DMS153 treated with DMSO at 0.1 percent for 48 hours (cell line): ENCODE results near the gene SURF4.

Source experiments
- DNase-seq: peaks from one replicate; lab custom pipeline; 2025; ENCODE audit not compliant: unreplicated experiment; lab: John Stamatoyannopoulos, UW

Gene SURF4

DNA sequence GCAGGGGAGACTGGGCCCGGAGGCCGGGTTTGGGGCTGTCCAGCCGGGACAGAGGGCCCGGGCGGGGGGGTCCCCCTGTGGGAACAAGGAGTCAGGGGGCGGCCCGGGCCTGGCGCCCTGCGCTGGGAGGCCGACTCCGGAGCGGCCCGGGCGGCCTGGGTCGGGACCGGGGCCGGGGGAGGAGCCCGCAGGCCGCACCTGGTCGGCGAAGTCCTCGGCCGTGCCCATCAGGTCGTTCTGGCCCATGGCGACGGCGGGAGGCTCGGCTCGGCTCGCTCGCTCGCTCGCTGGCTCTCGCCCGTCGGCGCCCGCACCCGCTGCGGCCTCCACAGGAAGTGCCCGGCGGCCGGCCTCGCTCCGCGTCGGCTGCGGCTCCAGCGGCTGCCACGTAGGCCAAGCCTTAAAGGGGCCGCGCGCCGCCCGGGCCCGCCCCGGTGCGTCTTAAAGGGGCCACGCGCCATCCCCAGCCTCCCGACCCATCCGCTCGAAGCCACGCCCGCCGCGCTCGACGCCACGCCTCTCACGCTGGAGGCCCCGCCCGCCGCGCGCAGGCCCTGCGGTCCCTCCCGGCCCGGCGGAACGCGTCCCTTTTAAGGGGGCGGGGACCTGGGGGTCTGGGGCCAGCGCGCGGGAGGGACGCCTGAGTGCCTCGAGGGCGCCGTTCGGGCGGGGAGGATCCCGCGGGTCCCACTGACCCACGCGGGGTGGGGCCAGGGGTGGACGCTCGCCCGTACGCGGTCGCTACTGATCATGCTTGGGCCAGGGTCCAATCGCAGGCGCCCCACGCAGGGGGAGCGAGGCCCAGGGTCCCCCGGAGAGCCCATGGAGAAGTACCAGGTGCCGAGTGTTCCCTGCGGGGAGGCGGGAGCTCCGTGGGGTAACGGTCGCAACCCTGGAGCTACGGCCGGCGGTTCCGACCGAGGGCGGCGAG, at the start of gene SURF4, which contains the start of gene STKLD1:
Gene SURF4 (minus strand): TSS at position 337 of the 931 bp plus-strand sequence. CDS start 91 bp downstream, at position 246.
Gene STKLD1 (plus strand): TSS at position 643 of the 931 bp plus-strand sequence. CDS start 108 bp downstream, at position 751.
- peak; percentile 97 for DNase-seq

DNA sequence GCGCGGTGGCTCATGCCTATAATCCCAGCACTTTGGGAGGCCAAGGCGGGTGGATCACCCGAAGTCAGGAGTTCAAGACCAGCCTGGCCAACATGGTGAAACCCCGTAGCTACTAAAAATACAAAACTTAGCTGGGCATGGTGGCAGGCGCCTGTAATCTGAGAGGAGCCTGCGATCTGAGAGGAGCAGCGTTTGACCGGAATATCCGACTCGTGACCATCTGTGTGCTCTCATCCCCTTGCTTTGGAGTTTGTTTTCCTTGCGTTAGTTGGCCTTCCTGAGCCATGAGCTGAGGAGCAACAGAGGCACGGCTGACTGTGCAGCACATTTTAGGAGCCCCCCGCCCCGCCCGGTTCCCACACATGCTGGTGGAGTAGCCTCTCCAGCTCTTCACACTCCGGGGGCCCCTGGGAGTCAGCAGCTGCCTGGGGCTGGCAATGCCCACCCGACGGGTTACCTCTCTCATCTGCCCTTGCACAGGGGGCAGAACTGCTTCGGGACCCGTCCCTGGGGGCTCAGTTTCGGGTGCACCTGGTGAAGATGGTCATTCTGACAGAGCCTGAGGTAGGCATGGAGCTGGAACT, 49.3 kb upstream of the SURF4 start:
- no peak for DNase-seq

DNA sequence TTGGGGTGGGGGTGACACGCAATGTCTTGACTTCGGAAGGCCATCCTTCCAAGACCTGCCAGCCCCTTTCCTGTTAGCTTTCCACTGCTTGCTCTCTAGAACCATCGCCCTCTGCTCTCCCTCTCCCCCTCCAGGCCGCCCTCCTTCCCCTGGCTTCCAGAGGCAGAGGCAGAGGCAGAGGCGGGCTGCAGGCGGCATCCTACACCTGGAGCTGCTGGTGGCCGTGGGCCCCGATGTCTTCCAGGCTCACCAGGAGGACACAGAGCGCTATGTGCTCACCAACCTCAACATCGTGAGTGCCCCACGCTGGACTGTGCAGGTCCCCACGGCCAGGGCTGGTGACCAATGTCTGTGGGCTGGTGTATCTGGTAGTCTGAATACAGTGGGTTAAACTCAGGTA, 48.3 kb upstream of the SURF4 start:
- no peak for DNase-seq

DNA sequence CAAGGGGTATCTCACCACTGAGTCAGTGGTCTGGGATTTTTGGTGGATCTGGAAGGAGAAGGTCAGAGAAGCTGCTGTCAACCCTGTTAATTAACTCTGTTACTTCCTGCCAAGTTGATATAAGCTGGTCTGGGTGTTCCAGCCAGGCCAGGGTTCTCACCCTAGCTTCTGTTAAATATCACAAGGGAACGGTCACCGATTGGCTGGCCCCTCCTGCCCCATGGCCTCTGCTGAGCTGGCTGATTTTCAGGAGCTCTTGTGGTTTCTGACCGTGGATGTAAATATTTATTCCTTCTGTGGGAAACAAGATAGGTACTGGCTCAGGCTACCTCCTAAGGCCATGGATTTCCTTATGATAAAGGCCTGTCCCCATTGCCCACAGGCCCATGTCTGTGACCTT, 47.4 kb upstream of the SURF4 start:
- no peak for DNase-seq

DNA sequence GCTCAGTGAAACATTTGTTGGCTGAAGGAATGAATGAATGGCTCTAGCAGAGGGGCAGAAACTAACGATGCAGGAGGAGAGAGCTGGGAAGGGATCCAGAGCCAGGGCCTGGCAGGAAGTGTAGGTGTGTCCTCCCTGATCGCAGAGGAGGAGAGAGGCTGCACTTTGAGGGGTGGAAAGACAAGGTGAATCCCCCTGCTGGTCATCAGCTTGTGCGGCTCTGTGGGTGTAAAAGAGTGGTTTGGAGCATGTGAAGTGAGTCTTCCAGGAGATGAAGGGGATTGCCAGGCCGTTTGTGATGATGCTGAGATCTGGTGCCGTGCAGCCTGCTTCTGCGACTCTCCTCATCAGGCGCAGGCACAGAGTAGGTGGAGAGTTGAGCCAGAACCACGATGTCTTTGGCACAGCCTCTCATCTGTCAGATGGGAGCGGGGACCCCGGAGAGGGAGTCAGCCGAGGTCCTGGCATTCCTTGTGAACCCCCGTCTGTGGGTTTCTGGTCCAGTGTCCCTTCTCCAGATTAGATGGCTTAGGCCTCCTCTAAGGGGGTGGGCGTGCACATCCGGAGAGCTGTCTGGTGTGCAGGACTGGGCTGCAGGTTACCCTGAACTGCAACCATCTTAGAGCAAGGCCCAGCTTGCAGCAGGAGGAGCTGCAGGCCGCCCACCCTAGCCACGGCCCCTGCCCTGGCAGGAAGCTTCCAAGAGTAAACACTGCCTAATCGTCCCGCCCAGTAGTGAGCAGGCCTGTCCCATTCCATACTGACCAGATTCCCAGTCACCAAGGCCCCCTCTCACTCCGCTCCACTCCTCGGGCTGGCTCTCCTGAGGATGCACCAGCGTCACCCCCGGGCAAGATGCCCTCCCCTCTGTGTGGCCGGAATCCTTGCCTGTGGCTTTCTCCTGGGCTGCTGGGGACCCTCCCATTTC, 46.0 kb upstream of the SURF4 start, which contains the start of gene ADAMTS13:
Gene ADAMTS13 (plus strand): TSS at position 753 of the 928 bp plus-strand sequence. CDS start 77 bp downstream, at position 830.
- DNase-seq, result no peak

DNA sequence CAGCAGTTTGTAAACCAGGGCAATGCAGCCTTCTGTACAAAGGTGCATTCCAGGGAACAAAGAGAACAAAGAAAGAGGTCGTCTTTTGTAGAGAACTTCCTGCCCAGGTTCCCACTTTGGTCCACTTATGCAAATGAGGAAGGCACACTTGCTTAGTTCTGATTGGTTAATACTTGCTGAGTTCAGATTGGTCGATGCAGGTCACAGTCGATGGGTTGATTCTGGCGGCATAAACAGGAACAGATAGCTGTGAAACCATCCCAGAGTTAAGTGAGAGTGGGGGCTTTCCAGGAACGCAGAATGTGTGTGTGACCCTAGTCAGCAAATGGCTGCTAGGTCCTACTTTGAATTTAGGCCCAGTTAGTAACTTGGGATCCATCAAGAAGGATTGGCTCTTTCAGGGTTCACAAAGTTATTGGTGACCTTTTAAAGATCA, 44.5 kb upstream of the SURF4 start:
- no peak for DNase-seq

DNA sequence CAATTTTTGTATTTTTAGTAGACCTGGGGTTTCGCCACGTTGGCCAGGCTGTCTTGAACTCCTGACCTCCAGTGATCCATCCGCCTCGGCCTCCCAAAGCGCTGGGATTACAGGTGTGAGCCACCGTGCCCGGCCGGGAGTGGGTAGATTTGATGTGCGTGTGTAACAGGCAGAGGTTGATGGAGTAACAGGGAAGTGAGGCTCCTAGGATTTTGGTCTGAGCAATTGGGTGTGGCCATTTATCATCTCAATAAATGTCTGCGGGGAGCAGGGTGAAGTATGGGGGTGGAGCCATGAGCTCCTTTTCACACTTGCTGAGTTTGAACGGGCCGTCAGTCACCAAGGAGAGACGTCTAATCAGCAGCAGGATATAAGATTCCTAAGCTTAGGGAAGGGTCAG, 43.1 kb upstream of the SURF4 start:
- DNase-seq, result no peak

DNA sequence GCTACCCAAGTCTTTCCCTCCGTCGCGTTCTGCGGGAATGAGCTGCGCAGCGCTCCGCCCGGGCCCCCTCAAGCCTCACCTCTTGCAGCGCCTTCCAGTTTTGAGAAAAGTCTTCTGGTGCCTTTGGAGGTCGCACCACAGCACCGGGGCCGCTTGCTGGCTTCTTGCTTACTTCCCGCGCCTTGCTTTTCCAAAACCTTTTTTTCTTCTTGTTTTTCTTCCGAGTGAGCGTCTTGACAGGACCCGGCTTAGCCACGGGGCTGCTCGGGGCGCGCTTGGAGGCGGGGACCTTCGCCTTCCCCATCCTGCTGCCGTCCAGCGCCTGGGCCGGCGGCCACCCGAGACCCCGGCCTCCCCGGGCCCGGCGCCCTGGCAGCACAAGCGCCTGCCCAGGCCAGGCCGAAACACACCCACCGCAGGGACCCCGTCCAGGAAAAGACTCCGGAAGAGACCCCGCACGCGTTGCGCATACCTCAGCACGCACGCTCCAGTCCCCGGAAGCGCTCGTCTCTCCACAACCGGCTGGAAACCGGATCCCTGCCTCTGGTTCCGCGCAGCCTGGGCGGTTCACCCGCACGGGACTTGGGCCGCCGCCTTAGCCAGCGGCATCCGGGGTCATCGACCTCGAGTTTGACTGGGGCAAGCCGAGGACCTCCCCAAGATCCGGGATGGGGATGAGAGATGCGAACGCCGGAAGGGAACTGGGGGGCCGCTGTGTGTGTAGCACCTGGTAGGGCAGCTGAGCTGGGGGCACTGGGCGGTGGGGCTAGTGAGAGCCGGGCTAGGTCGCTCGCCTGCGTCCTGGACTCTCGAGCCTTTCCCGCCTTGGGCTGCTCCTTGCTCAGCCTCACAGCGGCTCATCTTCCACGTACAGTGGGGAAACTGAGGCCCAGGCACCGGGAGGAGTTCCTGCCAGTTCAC, 41.9 kb upstream of the SURF4 start, which contains the start of gene REXO4:
Gene REXO4 (minus strand): TSS at position 470 of the 921 bp plus-strand sequence. CDS start 166 bp downstream, at position 304.
- DNase-seq, result peak; percentile 80

DNA sequence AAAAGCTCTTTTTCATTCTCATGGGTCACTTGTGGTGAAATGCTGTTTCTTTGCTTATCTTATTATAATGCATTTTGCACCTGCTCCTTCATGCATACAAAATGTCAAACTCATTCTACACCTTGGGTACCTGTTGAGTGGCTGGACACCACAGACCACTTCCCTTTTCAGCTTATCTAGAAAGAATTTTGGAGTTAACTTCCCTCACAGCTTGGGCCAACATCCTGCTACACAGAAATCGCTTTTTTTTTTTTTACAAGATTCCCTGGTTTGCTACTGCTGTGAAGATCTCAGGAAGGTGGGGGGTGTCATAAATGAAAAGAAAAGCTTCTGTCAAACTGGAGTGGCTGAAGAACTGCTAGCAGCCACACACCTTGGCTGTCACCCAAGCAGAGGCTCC, 39.3 kb upstream of the SURF4 start:
- DNase-seq, result no peak

DNA sequence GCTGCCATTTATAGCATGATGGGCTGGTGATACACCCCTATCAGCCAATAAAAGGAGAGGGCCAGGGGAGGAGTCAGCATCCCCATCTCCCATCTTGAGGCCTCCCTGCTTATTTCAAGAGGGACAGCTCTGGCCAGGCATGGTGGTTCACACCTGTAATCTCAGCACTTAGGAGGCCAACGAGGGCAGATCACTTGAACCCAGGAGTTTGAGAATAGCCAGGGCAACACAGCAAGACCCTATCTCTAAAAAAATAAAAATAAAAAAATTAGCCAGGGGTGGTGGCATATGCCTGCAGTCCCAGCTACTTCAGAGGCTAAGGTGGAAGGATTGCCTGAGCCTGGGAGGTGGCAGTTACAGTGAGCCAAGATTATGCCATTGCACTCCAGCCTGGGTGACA, 32.2 kb upstream of the SURF4 start:
- no peak for DNase-seq

DNA sequence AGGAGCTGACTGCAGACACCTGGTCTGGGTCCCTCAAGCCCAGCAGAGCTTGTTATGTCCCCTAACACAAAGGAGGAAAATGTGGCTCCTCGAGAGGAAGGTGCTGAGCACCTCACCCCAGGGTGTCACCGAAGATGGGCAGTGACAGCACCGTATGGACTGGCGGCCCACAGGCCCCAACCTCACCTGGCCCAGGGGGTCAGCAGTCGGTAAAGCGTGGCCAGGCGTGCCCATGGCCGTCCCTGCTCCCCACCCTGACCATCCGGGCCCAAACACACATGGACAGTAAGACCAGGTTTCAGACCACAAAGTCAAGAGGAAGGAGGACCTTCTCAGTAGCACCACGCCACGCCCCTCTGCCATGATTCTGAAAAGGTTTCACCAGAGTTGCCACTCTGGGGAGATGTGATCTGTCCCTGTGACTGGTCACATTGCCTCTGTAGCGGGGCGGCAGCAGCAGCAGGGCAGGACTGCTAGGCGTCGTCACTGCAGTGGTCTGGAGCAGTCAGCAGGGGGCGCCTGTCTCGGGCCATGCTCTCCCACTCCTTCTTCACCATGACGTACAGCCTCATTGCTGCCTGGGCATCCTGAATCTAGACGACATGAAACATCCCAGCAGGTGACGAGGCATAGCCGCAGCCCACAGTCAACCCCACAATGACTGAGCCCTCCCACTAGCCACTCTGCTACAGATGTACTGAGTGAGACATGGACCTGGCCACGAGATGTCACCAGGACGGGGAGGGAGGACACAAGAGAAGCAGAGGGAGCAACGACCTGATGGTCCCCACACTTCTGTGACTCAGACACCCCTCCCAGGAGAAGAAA, 30.8 kb upstream of the SURF4 start:
- DNase-seq, result peak; percentile 45

DNA sequence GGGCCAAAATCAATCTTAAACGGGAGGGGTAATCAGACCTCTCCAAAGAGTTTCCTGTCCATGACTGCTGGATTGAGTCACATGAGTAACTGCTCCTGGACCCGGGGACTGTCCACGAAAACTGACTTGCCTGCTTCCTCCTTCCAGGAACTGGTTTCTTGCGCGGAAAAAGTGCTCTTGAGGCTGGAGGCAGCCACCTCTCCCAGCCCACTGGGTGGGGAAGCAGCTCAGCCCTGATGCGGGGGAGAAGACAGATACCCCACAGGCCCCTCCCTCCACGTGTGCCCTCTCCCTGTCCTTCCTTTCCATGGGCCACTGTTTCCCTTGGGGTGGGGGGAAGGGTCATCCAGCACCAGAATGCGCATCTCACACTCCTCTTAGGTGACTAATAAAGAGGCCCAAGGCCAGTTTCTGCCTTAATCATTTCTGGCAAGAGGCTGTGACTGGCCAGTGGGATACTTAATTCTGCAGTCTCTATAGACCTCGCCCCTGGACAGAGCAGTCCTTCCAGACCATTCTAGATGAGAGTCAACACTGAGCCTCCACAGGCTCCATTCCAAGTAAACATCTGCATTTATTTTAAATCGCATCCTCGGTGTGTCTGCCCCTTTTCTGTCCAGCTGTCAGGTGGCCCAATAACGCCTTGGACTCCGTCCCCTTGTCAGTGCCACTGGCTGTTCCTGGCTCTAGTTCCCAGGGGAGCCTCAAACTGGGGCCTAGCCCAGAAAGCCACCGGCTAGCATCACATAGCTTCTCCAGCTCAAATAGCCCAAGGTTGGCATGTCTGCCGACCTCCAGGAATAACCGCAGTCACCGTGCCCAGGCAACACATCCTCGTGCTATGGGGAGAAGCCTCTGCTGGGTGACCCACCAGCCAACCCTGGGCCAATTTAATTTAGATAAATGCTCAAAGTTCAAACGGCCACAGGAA, 29.9 kb upstream of the SURF4 start:
- no peak for DNase-seq

DNA sequence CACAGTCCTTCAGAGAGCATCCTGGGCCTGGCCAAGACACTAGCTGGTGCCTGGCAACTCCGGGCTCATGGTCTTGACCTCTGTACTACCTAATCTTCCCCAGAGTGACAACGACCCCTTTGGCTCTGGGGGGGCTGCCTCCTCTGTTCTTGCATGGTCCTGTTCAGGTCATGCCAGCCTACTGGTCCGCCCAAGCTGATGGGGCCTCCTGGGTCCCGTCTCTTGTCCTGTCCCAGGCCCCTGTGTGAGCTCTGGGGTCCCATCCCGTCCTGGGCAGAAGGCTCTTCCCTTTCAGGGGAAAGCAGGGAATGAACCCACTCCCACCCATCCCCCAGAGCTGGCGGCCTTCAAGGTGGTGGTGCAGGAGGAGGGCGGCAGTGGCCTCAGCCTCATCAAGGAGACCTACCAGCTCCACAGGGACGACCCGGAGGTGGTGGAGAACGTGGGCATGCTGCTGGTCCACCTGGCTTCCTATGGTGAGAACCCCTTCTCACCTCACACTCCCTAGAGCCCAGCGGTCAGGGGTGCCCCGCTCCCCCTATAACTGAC, 28.7 kb upstream of the SURF4 start:
- no peak for DNase-seq

DNA sequence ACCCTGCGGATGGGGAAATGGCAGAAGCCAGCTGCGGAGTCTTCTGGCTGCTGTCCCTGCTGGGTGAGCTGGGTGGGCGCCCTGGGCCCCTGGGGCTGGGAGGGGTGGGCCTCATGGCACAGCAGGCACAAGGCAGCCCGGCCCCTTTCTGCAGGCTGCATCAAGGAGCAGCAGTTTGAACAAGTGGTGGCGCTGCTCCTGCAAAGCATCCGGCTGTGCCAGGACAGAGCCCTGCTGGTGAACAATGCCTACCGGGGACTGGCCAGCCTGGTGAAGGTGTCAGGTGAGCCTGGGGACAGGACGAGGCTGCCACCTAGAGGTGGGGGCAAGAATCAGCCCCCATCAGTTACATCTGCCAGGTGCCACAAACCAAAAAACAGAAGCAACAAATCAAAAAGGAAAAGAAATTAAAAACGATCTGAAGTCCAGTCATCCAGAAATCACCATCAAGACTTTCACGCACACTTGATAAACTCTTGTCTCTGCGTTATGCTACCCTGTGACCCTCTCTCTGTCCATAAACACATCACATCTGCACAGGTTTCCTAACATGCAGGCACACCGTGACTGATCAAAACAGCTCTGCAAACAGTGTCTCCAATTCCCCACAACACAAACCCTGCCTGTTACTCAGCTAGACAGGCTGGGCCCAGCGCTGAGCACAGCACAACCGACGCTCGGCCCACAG, 28.1 kb upstream of the SURF4 start:
- DNase-seq, result peak; percentile 74

DNA sequence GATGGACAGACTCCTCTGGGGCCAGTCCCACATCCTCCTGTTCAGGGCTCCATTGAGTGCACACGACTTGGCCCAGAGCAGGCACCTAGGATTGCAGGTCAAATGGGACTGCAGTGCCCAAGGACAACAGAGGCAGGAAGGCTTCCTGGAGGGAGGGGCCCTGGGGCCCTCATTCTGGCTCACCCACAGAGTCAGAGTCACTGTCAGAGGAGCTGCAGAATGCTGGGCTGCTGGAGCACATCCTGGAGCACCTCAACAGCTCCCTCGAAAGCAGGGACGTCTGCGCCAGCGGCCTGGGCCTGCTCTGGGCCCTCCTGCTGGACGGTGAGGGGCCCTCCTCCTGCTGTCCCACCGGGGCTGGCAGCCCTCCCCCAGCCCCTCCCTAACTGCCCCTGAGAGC, 26.8 kb upstream of the SURF4 start:
- DNase-seq, result no peak

DNA sequence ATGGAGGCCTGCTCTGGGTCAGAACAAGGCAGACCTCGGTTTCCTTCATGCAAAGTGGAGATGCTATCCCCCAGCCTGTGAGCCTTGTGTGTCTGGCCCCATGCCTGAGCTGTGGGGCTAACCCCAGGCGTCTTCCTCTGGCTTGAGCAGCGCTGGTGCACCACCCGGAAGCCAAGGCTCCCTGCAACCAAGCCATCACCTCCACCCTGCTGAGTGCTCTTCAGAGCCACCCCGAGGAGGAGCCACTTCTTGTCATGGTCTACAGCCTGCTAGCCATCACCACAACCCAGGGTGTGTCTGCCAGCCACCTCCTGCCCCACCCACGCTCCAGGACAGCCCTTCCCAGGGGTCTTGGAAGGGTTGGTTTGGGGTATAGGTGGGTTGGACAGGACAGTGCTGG, 25.7 kb upstream of the SURF4 start:
- DNase-seq, result no peak

DNA sequence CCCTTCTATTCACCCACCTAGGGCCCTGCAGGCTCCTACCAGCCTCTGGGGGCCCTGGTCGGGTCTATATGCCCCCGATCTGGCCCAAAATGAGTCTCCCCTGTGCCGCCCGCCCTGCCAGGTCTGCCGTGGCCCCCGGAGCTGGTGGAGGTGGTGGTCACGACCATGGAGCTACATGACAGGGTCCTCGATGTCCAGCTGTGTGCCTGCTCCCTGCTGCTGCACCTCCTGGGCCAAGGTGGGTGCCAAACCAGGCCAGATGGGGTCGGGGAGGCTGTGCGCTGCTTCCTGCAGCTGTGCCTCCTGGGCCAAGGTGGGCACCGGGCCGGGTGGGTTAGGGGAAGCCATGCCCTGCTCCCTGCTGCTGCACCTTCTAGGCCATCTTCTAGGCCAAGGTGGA, 24.4 kb upstream of the SURF4 start:
- DNase-seq, result no peak
